GM19023 (cell line): ENCODE results near the gene MBNL1.

ENCODE experiments used
- ATAC-seq: cut with Tn5 transposase; IDR thresholded peaks from one replicate; pipeline ENCODE4 v1.9.1; 2021; ENCODE audit warnings: mild to moderate bottlenecking, moderate library complexity; ENCODE audit not compliant: unreplicated experiment

Gene MBNL1

GRCh38 chr3:152295344-152295743, 26.6 kb downstream of the MBNL1 start:
- ATAC-seq: no peak

GRCh38 chr3:152295806-152296205, 27.1 kb downstream of the MBNL1 start:
- ATAC-seq: no peak

- ATAC-seq: no peak
These were observed 27.7 kb downstream of the MBNL1 start for GRCh38 chr3:152296382-152296781.

GRCh38 chr3:152296971-152297370, 28.2 kb downstream of the MBNL1 start:
- ATAC-seq: no peak

- ATAC-seq: peak; percentile 65
These were observed 29.9 kb downstream of the MBNL1 start for GRCh38 chr3:152298393-152299248.

- ATAC-seq: no peak
These were observed 30.7 kb downstream of the MBNL1 start for GRCh38 chr3:152299249-152299976.

- ATAC-seq: no peak
These were observed 31.5 kb downstream of the MBNL1 start for GRCh38 chr3:152300029-152300731.

GRCh38 chr3:152301745-152302181, 33.0 kb downstream of the MBNL1 start:
- no peak for ATAC-seq

- peak; percentile 54 for ATAC-seq
These were observed 33.8 kb downstream of the MBNL1 start for GRCh38 chr3:152302521-152303021.

GRCh38 chr3:152304160-152304559, 35.4 kb downstream of the MBNL1 start:
- no peak for ATAC-seq

- no peak for ATAC-seq
These were observed 36.3 kb downstream of the MBNL1 start for GRCh38 chr3:152305075-152305474.

GRCh38 chr3:152307829-152308474, 39.2 kb downstream of the MBNL1 start:
- no peak for ATAC-seq

- ATAC-seq: no peak
These were observed 39.7 kb downstream of the MBNL1 start for GRCh38 chr3:152308475-152308844.

GRCh38 chr3:152309031-152309430, 40.3 kb downstream of the MBNL1 start:
- no peak for ATAC-seq

GRCh38 chr3:152309535-152310307, 41.0 kb downstream of the MBNL1 start:
- no peak for ATAC-seq

- ATAC-seq: no peak
These were observed 44.7 kb downstream of the MBNL1 start for GRCh38 chr3:152313430-152313829.

GRCh38 chr3:152313914-152314313, 45.2 kb downstream of the MBNL1 start:
- no peak for ATAC-seq

GRCh38 chr3:152314677-152315353, 46.1 kb downstream of the MBNL1 start:
- ATAC-seq: no peak

- no peak for ATAC-seq
These were observed 46.9 kb downstream of the MBNL1 start for GRCh38 chr3:152315623-152316022.
